ENCODE results near the gene GABRA6. TPM values are rescaled to one million over a fixed set of nuclear protein-coding genes. Genes with fewer than 3 reads are reported as not detected.

The GABRA6 gene
- total RNA-seq, 1 donor, result not detected

- H3K36me3 ChIP-seq (ENCODE audit: insufficient read depth, low read length), result no peaks in the 10 kb centered on the region
- H3K4me2 ChIP-seq (ENCODE audit: insufficient read depth, low read length), result no peak overlapping the region
- no peak for DNase-seq (ENCODE audit: insufficient read length, low spot score, missing footprints)
- no peaks in the 10 kb centered on the region for H3K27me3 ChIP-seq (ENCODE audit: insufficient read depth, low read length)
- H3K79me2 ChIP-seq (ENCODE audit: insufficient read depth, low read length), result no peaks in the 10 kb centered on the region
- H2AFZ ChIP-seq (ENCODE audit: low read length), result no peak overlapping the region
- no peak overlapping the region for H3K4me3 ChIP-seq (ENCODE audit: insufficient read depth, low read length)
- H3K27ac ChIP-seq (ENCODE audit: low read depth, low read length), result no peak overlapping the region
- no peaks in the 10 kb centered on the region for H3K4me1 ChIP-seq (ENCODE audit: insufficient read depth, low read length)
- no peaks in the 10 kb centered on the region for H4K20me1 ChIP-seq (ENCODE audit: insufficient read depth, low read length)
- TF ChIP-seq CTCF (IDR thresholded peaks at IDR 0.05; ENCODE audit: extremely low read depth, low read depth, low read length), result no peak
- H3K9me3 ChIP-seq (ENCODE audit: low read depth, low read length), result no peaks in the 10 kb centered on the region
Observed at GRCh38 chr5:161713042-161713441, 27.5 kb downstream of the GABRA6 start.

GRCh38 chr5:161719157-161719556 is 33.6 kb downstream of the GABRA6 start:
- no peak for TF ChIP-seq CTCF (IDR thresholded peaks at IDR 0.05; ENCODE audit: extremely low read depth, low read depth, low read length)
- no peaks in the 10 kb centered on the region for H3K36me3 ChIP-seq (ENCODE audit: insufficient read depth, low read length)
- H3K4me3 ChIP-seq (ENCODE audit: insufficient read depth, low read length), result no peak overlapping the region
- H3K4me1 ChIP-seq (ENCODE audit: insufficient read depth, low read length), result no peaks in the 10 kb centered on the region
- H3K27me3 ChIP-seq (ENCODE audit: insufficient read depth, low read length), result no peaks in the 10 kb centered on the region
- H4K20me1 ChIP-seq (ENCODE audit: insufficient read depth, low read length), result no peaks in the 10 kb centered on the region
- H3K4me2 ChIP-seq (ENCODE audit: insufficient read depth, low read length), result no peak overlapping the region
- DNase-seq (ENCODE audit: insufficient read length, low spot score, missing footprints), result no peak
- H3K9me3 ChIP-seq (ENCODE audit: low read depth, low read length), result no peaks in the 10 kb centered on the region
- no peaks in the 10 kb centered on the region for H3K79me2 ChIP-seq (ENCODE audit: insufficient read depth, low read length)
- no peak overlapping the region for H2AFZ ChIP-seq (ENCODE audit: low read length)
- no peak overlapping the region for H3K27ac ChIP-seq (ENCODE audit: low read depth, low read length)

GRCh38 chr5:161720460-161720859 is 34.9 kb downstream of the GABRA6 start:
- Histone ChIP-seq H3K79me2 (ENCODE audit: insufficient read depth, low read length) (no peaks in the 10 kb centered on the region), H4K20me1 (ENCODE audit: insufficient read depth, low read length) (no peaks in the 10 kb centered on the region), H3K4me2 (ENCODE audit: insufficient read depth, low read length) (no peak overlapping the region), H3K9me3 (ENCODE audit: low read depth, low read length) (no peaks in the 10 kb centered on the region), H2AFZ (ENCODE audit: low read length) (no peak overlapping the region), H3K27ac (ENCODE audit: low read depth, low read length) (no peak overlapping the region), H3K4me1 (ENCODE audit: insufficient read depth, low read length) (no peaks in the 10 kb centered on the region), H3K27me3 (ENCODE audit: insufficient read depth, low read length) (no peaks in the 10 kb centered on the region), H3K36me3 (ENCODE audit: insufficient read depth, low read length) (no peaks in the 10 kb centered on the region), H3K4me3 (ENCODE audit: insufficient read depth, low read length) (no peak overlapping the region)
- no peak for TF ChIP-seq CTCF (IDR thresholded peaks at IDR 0.05; ENCODE audit: extremely low read depth, low read depth, low read length)
- DNase-seq (ENCODE audit: insufficient read length, low spot score, missing footprints), result no peak

GRCh38 chr5:161734741-161735140 is 49.2 kb downstream of the GABRA6 start:
- Histone ChIP-seq H3K4me2 (ENCODE audit: insufficient read depth, low read length) (no peak overlapping the region), H3K36me3 (ENCODE audit: insufficient read depth, low read length) (no peaks in the 10 kb centered on the region), H3K27me3 (ENCODE audit: insufficient read depth, low read length) (no peaks in the 10 kb centered on the region), H3K27ac (ENCODE audit: low read depth, low read length) (no peak overlapping the region), H3K79me2 (ENCODE audit: insufficient read depth, low read length) (no peaks in the 10 kb centered on the region), H3K9me3 (ENCODE audit: low read depth, low read length) (peaks cover 5% of the 10 kb centered on the region), H3K4me3 (ENCODE audit: insufficient read depth, low read length) (no peak overlapping the region), H2AFZ (ENCODE audit: low read length) (no peak overlapping the region), H4K20me1 (ENCODE audit: insufficient read depth, low read length) (no peaks in the 10 kb centered on the region), H3K4me1 (ENCODE audit: insufficient read depth, low read length) (no peaks in the 10 kb centered on the region)
- no peak for DNase-seq (ENCODE audit: insufficient read length, low spot score, missing footprints)
- no peak for TF ChIP-seq CTCF (IDR thresholded peaks at IDR 0.05; ENCODE audit: extremely low read depth, low read depth, low read length)
